ENCODE measurements around the gene TNFRSF1A.

DNA sequence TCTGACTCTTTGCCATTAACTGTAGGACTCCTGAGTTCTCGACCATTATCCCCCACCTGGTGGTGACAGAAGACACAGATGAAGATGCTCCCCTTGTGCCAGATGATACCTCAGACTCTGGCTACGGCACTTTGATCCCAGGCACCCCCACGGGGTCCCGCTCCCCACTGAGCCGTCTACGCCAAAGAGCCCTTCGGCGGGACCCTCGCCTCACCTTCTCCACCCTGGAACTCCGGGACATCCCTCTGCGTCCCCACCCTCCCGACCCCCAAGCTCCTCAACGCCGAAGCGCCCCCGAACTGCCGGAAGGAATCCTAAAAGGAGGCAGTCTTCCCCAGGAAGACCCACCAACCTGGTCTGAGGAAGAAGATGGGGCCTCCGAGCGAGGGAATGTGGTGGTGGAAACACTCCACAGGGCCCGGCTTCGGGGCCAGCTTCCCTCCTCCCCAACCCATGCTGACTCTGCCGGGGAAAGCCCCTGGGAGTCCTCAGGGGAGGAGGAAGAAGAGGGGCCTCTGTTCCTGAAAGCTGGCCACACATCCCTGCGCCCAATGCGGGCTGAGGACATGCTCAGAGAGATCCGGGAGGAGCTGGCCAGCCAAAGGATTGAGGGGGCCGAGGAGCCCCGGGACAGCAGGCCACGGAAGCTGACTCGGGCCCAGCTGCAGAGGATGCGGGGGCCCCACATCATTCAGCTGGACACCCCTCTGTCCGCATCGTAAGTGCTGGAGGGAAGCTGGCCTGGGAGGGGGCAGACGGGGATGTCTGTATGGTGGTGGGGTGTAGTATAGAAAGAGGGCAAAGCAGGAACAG lies 14.4 kb downstream of the TNFRSF1A start:
- TF ChIP-seq CTCF (IDR thresholded peaks at IDR 0.05) (no peak), POLR2A (IDR thresholded peaks at IDR 0.05) (no peak)
